Activated naive CD8-positive, alpha-beta T cell treated with anti-CD3 and anti-CD28 coated beads, Interleukin-2, amount 10 ng/mL, durations not matched to agents 7 days and 5 days (primary cell): ENCODE results near the gene KIF19. TPM values are rescaled to one million over a fixed set of nuclear protein-coding genes. Genes with fewer than 3 reads are reported as not detected.

ENCODE experiments used
- ATAC-seq: fragments of 150-1000 bp; cut with Tn5 transposase; one replicate; pipeline ENCODE4 v1.10.0; 2021; ENCODE audit warnings: low read depth, moderate library complexity
- POLR2A ChIA-PET: fragments of 350-600 bp; sonication (Branson Sonifier 250); formaldehyde crosslinking; loops from one replicate; lab custom pipeline; 2021; ENCODE audit warnings: antibody characterized with exemption; lab: Charles Lee
- DNase-seq: peaks from one replicate; pipeline ENCODE4 v3.0.0; 2021
- H3K27ac Mint-ChIP-seq: one replicate; pipeline ENCODE4 v1.8.0; 2022; ENCODE audit warnings: mild to moderate bottlenecking, mixed read lengths
- H3K27me3 Mint-ChIP-seq: one replicate; pipeline ENCODE4 v1.8.0; 2022; ENCODE audit warnings: mild to moderate bottlenecking, moderate library complexity, mixed read lengths
- H3K36me3 Mint-ChIP-seq: one replicate; pipeline ENCODE4 v1.8.0; 2021; ENCODE audit warnings: mild to moderate bottlenecking, mixed read lengths
- H3K4me1 Mint-ChIP-seq: one replicate; pipeline ENCODE4 v1.8.0; 2021; ENCODE audit warnings: mixed read lengths
- H3K4me3 Mint-ChIP-seq: one replicate; pipeline ENCODE4 v1.8.0; 2022; ENCODE audit warnings: mild to moderate bottlenecking, moderate library complexity, mixed read lengths
- H3K9me3 Mint-ChIP-seq: one replicate; pipeline ENCODE4 v1.8.0; 2021; ENCODE audit warnings: mixed read lengths
- total RNA-seq, 2 experiments: library from RNA; stranded (reverse); gene quantifications; one replicate each; pipeline ENCODE4 v1.2.3, GENCODE V29; 2021

The KIF19 gene
- total RNA-seq, 2 experiments from 2014 or later: 0.61 to 0.91 TPM

GRCh38 chr17:74337834-74338500 is 11.9 kb downstream of the KIF19 start:
- Mint-ChIP-seq H3K27me3 (peaks cover 4% of the 10 kb centered on the region), H3K4me3 (no peak overlapping the region), H3K27ac (no peak overlapping the region), H3K9me3 (no peaks in the 10 kb centered on the region), H3K4me1 (peaks cover 10% of the 10 kb centered on the region), H3K36me3 (no peaks in the 10 kb centered on the region)
- ATAC-seq: no peak
- no peak for DNase-seq
- POLR2A ChIA-PET: no interaction called here

- no peak for DNase-seq
- H3K27me3 Mint-ChIP-seq: peaks cover 4% of the 10 kb centered on the region
- POLR2A ChIA-PET: no interaction called here
- no peak overlapping the region for H3K4me3 Mint-ChIP-seq
- no peaks in the 10 kb centered on the region for H3K36me3 Mint-ChIP-seq
- no peaks in the 10 kb centered on the region for H3K9me3 Mint-ChIP-seq
- no peak overlapping the region for H3K27ac Mint-ChIP-seq
- ATAC-seq: no peak
- H3K4me1 Mint-ChIP-seq: peaks cover 3% of the 10 kb centered on the region
Measured at GRCh38 chr17:74339537-74340195, 13.6 kb downstream of the KIF19 start.

GRCh38 chr17:74340470-74341023 is 14.5 kb downstream of the KIF19 start:
- Mint-ChIP-seq H3K27me3 (peaks cover 6% of the 10 kb centered on the region), H3K4me3 (no peak overlapping the region), H3K36me3 (no peaks in the 10 kb centered on the region), H3K27ac (no peak overlapping the region), H3K4me1 (no peaks in the 10 kb centered on the region), H3K9me3 (no peaks in the 10 kb centered on the region)
- POLR2A ChIA-PET: no interaction called here
- no peak for ATAC-seq
- DNase-seq: no peak

GRCh38 chr17:74342224-74342623 is 16.2 kb downstream of the KIF19 start:
- no peaks in the 10 kb centered on the region for H3K4me1 Mint-ChIP-seq
- no peak for ATAC-seq
- POLR2A ChIA-PET: no interaction called here
- no peaks in the 10 kb centered on the region for H3K36me3 Mint-ChIP-seq
- no peaks in the 10 kb centered on the region for H3K9me3 Mint-ChIP-seq
- H3K4me3 Mint-ChIP-seq: no peak overlapping the region
- no peak for DNase-seq
- H3K27me3 Mint-ChIP-seq: peaks cover 9% of the 10 kb centered on the region
- H3K27ac Mint-ChIP-seq: no peak overlapping the region

GRCh38 chr17:74343121-74343520 is 17.1 kb downstream of the KIF19 start:
- DNase-seq (no peak), ATAC-seq (no peak)
- no peaks in the 10 kb centered on the region for H3K9me3 Mint-ChIP-seq
- no peak overlapping the region for H3K27ac Mint-ChIP-seq
- no peaks in the 10 kb centered on the region for H3K4me1 Mint-ChIP-seq
- POLR2A ChIA-PET: no interaction called here
- H3K27me3 Mint-ChIP-seq: peaks cover 5% of the 10 kb centered on the region
- no peak overlapping the region for H3K4me3 Mint-ChIP-seq
- H3K36me3 Mint-ChIP-seq: no peaks in the 10 kb centered on the region

GRCh38 chr17:74343526-74344284 is 17.7 kb downstream of the KIF19 start:
- H3K4me1 Mint-ChIP-seq: no peaks in the 10 kb centered on the region
- H3K4me3 Mint-ChIP-seq: no peak overlapping the region
- peaks cover 8% of the 10 kb centered on the region for H3K27me3 Mint-ChIP-seq
- no peaks in the 10 kb centered on the region for H3K9me3 Mint-ChIP-seq
- POLR2A ChIA-PET: no interaction called here
- no peaks in the 10 kb centered on the region for H3K36me3 Mint-ChIP-seq
- no peak overlapping the region for H3K27ac Mint-ChIP-seq
- no peak for ATAC-seq
- no peak for DNase-seq

GRCh38 chr17:74344658-74345057 is 18.6 kb downstream of the KIF19 start:
- Mint-ChIP-seq H3K36me3 (no peaks in the 10 kb centered on the region), H3K27ac (no peak overlapping the region), H3K4me1 (no peaks in the 10 kb centered on the region), H3K27me3 (peaks cover 9% of the 10 kb centered on the region), H3K4me3 (no peak overlapping the region), H3K9me3 (no peaks in the 10 kb centered on the region)
- no peak for ATAC-seq
- DNase-seq: no peak
- POLR2A ChIA-PET: no interaction called here

- ATAC-seq (no peak), DNase-seq (no peak)
- POLR2A ChIA-PET: no interaction called here
- Mint-ChIP-seq H3K9me3 (no peaks in the 10 kb centered on the region), H3K27ac (no peak overlapping the region), H3K4me1 (no peaks in the 10 kb centered on the region), H3K4me3 (no peak overlapping the region), H3K36me3 (no peaks in the 10 kb centered on the region), H3K27me3 (peaks cover 14% of the 10 kb centered on the region)
Measured at GRCh38 chr17:74345433-74346241, 19.6 kb downstream of the KIF19 start.

GRCh38 chr17:74347646-74348045 is 21.6 kb downstream of the KIF19 start:
- DNase-seq (no peak), ATAC-seq (no peak)
- Mint-ChIP-seq H3K27ac (no peak overlapping the region), H3K36me3 (no peaks in the 10 kb centered on the region), H3K4me1 (no peaks in the 10 kb centered on the region), H3K4me3 (no peak overlapping the region), H3K27me3 (peaks cover 24% of the 10 kb centered on the region), H3K9me3 (no peaks in the 10 kb centered on the region)
- POLR2A ChIA-PET: no interaction called here

- no peaks in the 10 kb centered on the region for H3K4me1 Mint-ChIP-seq
- H3K27ac Mint-ChIP-seq: no peak overlapping the region
- no peaks in the 10 kb centered on the region for H3K9me3 Mint-ChIP-seq
- DNase-seq: no peak
- peaks cover 39% of the 10 kb centered on the region for H3K27me3 Mint-ChIP-seq
- POLR2A ChIA-PET: no interaction called here
- H3K4me3 Mint-ChIP-seq: no peak overlapping the region
- no peaks in the 10 kb centered on the region for H3K36me3 Mint-ChIP-seq
- no peak for ATAC-seq
Measured at GRCh38 chr17:74349120-74349519, 23.1 kb downstream of the KIF19 start.

GRCh38 chr17:74350486-74350885 is 24.5 kb downstream of the KIF19 start:
- Mint-ChIP-seq H3K27ac (no peak overlapping the region), H3K4me1 (no peaks in the 10 kb centered on the region), H3K27me3 (peaks cover 50% of the 10 kb centered on the region), H3K4me3 (no peak overlapping the region), H3K9me3 (no peaks in the 10 kb centered on the region), H3K36me3 (no peaks in the 10 kb centered on the region)
- POLR2A ChIA-PET: no interaction called here
- no peak for DNase-seq
- no peak for ATAC-seq

GRCh38 chr17:74351552-74352210 is 25.7 kb downstream of the KIF19 start:
- Mint-ChIP-seq H3K36me3 (no peaks in the 10 kb centered on the region), H3K27ac (no peak overlapping the region), H3K27me3 (peaks cover 54% of the 10 kb centered on the region), H3K4me3 (no peak overlapping the region), H3K9me3 (no peaks in the 10 kb centered on the region), H3K4me1 (peaks cover 2% of the 10 kb centered on the region)
- ATAC-seq (peak; percentile 25), DNase-seq (no peak)
- POLR2A ChIA-PET: no interaction called here
